ENCODE data around the gene RAPGEF4.
A peak's percentile ranks its signal among the peaks of the same experiment; 100 is the strongest.

RAPGEF4 gene

DNA sequence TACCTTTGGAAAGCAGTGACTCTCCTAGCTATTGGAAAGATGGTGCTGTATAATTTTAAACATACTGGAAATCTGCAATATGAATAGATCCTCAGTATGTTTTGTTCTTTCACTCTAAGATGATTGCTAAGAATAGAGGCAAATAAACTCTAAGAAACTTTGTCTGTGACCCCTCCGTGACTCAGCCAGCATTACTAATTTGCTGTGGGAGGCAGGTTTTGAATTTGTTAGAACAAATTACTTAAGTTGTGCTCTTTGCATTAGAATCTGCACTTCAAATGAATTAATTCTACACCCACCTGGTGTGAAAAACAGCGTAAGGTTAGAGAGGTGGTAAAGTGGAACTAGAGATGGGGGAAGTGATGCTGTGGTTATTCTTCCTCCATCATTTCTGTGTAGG lies 142.2 kb downstream of the RAPGEF4 start:
- Mint-ChIP-seq H3K4me3 (no peak overlapping the region), H3K9me3 (peaks cover 0 to 4% of the 10 kb centered on the region in 2 donors), H3K27me3 (no peaks in the 10 kb centered on the region), H3K4me1 (peaks cover under 1% of the 10 kb centered on the region), H3K27ac (no peak overlapping the region)
- ATAC-seq: no peak
- DNase-seq: no peak

GRCh38 chr2:172878260-172878659 lies 142.6 kb downstream of the RAPGEF4 start:
- Mint-ChIP-seq H3K4me1 (no peaks in the 10 kb centered on the region), H3K9me3 (peaks cover 0 to 4% of the 10 kb centered on the region in 2 donors), H3K27me3 (no peaks in the 10 kb centered on the region), H3K4me3 (no peak overlapping the region), H3K27ac (no peak overlapping the region)
- ATAC-seq (no peak), DNase-seq (no peak)

GRCh38 chr2:172884336-172884735 lies 148.7 kb downstream of the RAPGEF4 start:
- Mint-ChIP-seq H3K27me3 (no peaks in the 10 kb centered on the region), H3K4me3 (no peak overlapping the region), H3K4me1 (no peaks in the 10 kb centered on the region), H3K27ac (no peak overlapping the region), H3K9me3 (no peaks in the 10 kb centered on the region)
- ATAC-seq (no peak), DNase-seq (no peak)

- H3K27me3 Mint-ChIP-seq: peaks cover 8% of the 10 kb centered on the region
- no peak overlapping the region for H3K27ac Mint-ChIP-seq
- no peaks in the 10 kb centered on the region for H3K4me1 Mint-ChIP-seq
- ATAC-seq: no peak
- no peak overlapping the region for H3K4me3 Mint-ChIP-seq
- DNase-seq: no peak
- no peaks in the 10 kb centered on the region for H3K9me3 Mint-ChIP-seq
Measured at GRCh38 chr2:172885996-172886395, 150.4 kb downstream of the RAPGEF4 start.

- no peak for DNase-seq
- ATAC-seq: no peak
- Mint-ChIP-seq H3K4me1 (no peaks in the 10 kb centered on the region), H3K9me3 (no peaks in the 10 kb centered on the region), H3K27ac (no peak overlapping the region), H3K27me3 (peaks cover 9% of the 10 kb centered on the region), H3K4me3 (no peak overlapping the region)
Measured at GRCh38 chr2:172887280-172887679, 151.6 kb downstream of the RAPGEF4 start.

DNA sequence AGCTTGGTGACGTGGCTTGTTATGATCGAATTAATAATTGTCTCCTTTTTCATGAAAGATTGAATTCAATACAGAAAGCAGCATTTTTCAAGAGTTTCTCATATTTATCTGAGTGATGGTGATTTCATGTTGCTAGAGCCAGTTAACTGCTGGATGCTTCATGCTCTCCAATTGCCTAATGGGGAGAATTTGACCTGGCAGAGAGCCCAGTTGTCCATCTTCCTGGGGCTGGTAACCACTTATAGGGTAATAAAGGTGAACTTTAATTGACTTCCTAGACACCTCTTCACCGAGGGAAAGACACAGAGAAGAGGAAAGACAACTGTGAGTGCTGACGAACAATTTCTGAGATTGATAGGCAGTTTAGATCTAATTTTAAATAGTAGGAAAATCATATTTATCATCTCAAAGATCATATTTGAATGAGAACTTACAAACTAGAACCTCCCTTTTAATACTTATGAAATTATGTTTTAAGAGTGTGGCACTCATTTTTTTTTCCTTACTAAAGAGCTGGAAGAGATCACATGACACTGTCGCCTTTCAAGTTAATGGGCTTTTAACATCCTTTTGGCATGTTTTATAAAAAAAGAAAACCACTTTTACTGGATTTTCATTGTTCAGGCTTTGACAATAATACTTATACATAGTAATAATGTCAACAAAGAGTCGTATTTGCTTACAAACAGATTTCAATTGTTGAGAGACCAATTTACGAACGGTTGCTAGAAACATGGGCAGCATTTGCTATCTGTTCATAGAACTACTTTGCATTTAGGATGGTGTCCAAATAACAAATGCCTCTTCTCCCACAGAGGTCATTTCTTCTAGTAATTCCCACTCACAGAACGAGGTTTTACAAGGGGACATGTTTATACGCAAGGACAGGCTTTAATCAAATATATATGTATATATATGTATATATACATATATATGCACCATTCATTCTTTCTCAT lies 153.3 kb downstream of the RAPGEF4 start:
- Mint-ChIP-seq H3K27ac (no peak overlapping the region), H3K9me3 (no peaks in the 10 kb centered on the region), H3K4me1 (no peaks in the 10 kb centered on the region), H3K27me3 (peaks cover 21% of the 10 kb centered on the region), H3K4me3 (no peak overlapping the region)
- DNase-seq: no peak
- no peak for ATAC-seq

DNA sequence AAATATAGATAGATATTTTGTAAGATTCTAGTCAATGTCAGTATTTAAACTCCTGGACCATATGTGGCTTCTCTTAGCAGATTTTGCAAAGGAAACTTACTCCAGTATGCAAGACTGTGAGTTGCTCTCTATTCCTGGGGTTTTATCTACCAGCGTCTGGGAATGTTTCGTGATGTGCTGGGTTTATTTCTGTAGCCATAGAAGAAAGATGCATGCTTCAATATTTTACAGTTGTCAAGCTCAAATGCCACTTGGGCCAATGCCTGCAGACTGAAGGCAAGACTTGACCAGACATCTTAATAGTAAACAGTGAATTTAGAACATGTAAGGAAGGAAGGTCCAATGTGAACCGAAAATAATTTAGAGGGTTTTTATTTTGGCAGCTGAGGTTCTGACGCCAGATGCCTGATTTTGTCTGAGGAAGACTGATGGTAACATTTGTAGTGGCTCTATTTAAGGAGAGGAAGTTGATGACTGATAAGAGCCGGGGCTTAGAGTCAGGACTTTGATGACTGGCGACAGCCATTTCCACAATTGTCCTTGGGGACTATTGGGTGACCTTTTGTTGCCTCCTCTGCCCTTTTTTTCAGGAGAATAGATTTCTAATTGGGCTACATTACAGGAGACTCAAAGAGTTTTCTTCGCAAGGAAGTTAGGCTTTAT lies 154.3 kb downstream of the RAPGEF4 start:
- H3K27me3 Mint-ChIP-seq: peaks cover 30% of the 10 kb centered on the region
- no peak overlapping the region for H3K4me3 Mint-ChIP-seq
- DNase-seq: no peak
- no peaks in the 10 kb centered on the region for H3K9me3 Mint-ChIP-seq
- H3K27ac Mint-ChIP-seq: no peak overlapping the region
- no peak for ATAC-seq
- H3K4me1 Mint-ChIP-seq: no peaks in the 10 kb centered on the region

- Mint-ChIP-seq H3K27ac (no peak overlapping the region), H3K4me3 (no peak overlapping the region), H3K27me3 (peaks cover 36% of the 10 kb centered on the region), H3K9me3 (no peaks in the 10 kb centered on the region), H3K4me1 (no peaks in the 10 kb centered on the region)
- ATAC-seq: no peak
- DNase-seq: no peak
Measured at GRCh38 chr2:172893111-172893510, 157.5 kb downstream of the RAPGEF4 start.

- Mint-ChIP-seq H3K9me3 (no peaks in the 10 kb centered on the region), H3K4me3 (no peak overlapping the region), H3K27me3 (peaks cover 39% of the 10 kb centered on the region), H3K27ac (no peak overlapping the region), H3K4me1 (no peaks in the 10 kb centered on the region)
- ATAC-seq (no peak), DNase-seq (no peak)
Measured at GRCh38 chr2:172893671-172894070, 158.0 kb downstream of the RAPGEF4 start.

DNA sequence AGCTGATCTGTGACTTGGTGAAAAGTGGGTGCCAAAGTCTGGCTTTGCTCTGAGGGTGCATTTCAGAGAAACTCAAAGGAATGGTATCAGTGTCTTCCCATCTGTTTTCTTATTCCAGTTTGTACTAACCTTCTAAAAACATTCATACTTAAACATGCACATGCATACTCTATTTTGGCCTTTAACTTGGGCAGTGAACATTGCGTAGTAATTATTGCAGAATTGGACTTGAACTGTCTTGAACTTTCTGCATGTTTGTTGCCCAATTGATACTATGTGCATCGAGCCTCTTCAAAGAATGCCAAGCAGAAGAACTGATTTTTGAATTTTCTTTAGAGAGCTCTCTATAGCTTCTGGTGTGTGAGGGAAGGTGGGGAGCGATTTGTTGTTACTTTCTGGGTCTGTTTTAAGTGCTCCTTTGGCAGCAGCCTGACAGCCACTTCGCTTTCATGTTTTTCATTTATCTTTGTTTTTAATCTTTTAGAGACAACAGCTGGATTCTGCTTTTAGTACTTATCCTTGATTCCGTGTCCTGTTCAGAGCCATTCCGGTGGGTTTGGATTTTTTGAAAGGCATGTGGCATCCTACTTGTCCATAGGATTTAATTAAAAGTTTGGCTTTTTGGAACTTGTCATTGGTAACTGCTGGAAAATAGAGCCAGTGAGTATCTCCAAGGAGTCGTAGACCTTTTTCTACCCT lies 159.2 kb downstream of the RAPGEF4 start:
- H3K4me3 Mint-ChIP-seq: no peak overlapping the region
- H3K27me3 Mint-ChIP-seq: peaks cover 42% of the 10 kb centered on the region
- ATAC-seq (no peak), DNase-seq (no peak)
- H3K4me1 Mint-ChIP-seq: no peaks in the 10 kb centered on the region
- H3K9me3 Mint-ChIP-seq: no peaks in the 10 kb centered on the region
- H3K27ac Mint-ChIP-seq: no peak overlapping the region

DNA sequence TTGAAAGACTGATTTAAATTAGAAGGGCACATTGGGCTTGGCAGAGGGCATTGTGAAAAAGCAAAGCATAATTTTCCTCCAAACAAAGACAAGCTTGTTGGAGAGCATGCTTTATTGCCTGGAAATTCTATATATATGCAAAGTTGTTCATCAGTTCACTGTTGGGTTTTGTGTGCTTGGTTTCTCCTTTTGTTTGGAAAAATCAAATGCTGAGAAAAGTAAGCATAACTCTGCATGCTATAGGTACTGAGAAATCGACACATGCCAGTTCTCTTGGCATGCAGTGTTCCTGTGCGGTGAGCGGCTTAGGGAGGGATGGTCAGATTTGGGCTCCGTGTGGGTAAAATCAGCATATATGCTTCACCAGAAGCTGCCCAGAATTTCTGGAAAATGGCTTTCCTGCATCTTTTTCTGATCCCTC lies 161.0 kb downstream of the RAPGEF4 start:
- DNase-seq (no peak), ATAC-seq (no peak)
- Mint-ChIP-seq H3K4me3 (no peak overlapping the region), H3K4me1 (no peaks in the 10 kb centered on the region), H3K27me3 (peaks cover 38% of the 10 kb centered on the region), H3K27ac (no peak overlapping the region), H3K9me3 (no peaks in the 10 kb centered on the region)

- no peak for DNase-seq
- no peak for ATAC-seq
- Mint-ChIP-seq H3K9me3 (no peaks in the 10 kb centered on the region), H3K27me3 (peaks cover 16% of the 10 kb centered on the region), H3K4me3 (no peak overlapping the region), H3K4me1 (no peaks in the 10 kb centered on the region), H3K27ac (no peak overlapping the region)
Measured at GRCh38 chr2:172900871-172901270, 165.2 kb downstream of the RAPGEF4 start.

DNA sequence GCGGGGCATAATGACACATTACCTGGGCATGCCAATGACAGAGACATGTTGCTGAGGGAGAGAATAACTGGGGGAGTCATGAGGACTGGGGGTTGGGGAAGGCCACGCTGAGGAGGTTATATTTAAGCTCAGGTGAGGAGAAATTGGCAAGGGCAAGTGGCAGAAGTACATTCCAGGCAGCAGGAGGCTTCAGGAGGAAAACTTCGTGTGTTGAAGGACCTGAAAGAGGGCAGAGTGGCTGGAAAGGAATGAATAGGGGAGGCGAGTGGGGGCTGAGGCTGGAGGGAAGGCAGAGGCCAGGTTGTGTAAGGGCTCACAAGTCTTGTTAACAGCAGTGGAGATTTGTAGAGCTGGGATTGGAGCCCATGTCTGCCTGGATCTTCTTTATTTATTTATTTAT lies 166.3 kb downstream of the RAPGEF4 start:
- Mint-ChIP-seq H3K4me1 (no peaks in the 10 kb centered on the region), H3K9me3 (no peaks in the 10 kb centered on the region)
- no peak for ATAC-seq

DNA sequence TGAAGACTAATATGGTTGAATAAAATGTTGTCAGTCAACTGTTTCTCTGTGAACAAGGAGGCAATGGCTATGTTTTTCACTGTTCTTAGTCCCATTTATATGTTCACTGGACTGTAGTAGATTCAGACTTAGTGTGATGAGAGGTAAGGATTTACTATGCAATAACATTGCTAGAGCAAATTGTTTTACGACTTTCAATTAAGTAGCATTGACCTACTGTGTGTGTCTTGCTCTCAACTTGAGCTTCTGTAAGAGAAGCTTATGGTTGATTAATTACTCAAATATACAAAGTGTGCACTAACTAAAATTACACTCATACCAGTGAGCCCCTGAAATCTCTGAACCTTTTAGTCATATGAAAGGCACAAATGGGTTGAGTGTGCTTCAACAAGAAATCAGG lies 168.6 kb downstream of the RAPGEF4 start:
- ATAC-seq (no peak), DNase-seq (no peak)
- Mint-ChIP-seq H3K4me3 (no peak overlapping the region), H3K4me1 (peaks cover 4% of the 10 kb centered on the region), H3K27ac (no peak overlapping the region), H3K27me3 (peaks cover 7% of the 10 kb centered on the region), H3K9me3 (no peaks in the 10 kb centered on the region)

More for the DNA sequence above, 166.3 kb downstream of the RAPGEF4 start:
- Mint-ChIP-seq H3K27ac (no peak overlapping the region), H3K27me3 (peaks cover 16% of the 10 kb centered on the region), H3K4me3 (no peak overlapping the region)
- DNase-seq: no peak

GRCh38 chr2:172905937-172906811 lies 170.5 kb downstream of the RAPGEF4 start:
- no peaks in the 10 kb centered on the region for H3K9me3 Mint-ChIP-seq
- no peak for ATAC-seq

More at GRCh38 chr2:172905937-172906811, 170.5 kb downstream of the RAPGEF4 start:
- Mint-ChIP-seq H3K4me3 (no peak overlapping the region), H3K27ac (peak overlapping the region in 1 of 2 donors; percentile 4), H3K27me3 (no peaks in the 10 kb centered on the region), H3K4me1 (peaks cover 4% of the 10 kb centered on the region)
- DNase-seq: no peak

Measured in stimulated activated naive CD8-positive, alpha-beta T cell treated with anti-CD3 and anti-CD28 coated beads, Interleukin-15, amount 100 ng/mL, for 72 hours (primary cell).